ENCODE data around the gene PPP1R12C.
"Not testable (repeated sequence)": the region's sequence is repeated elsewhere in the genome, so short reads cannot be mapped to it uniquely, and the experiment has no call there.

PPP1R12C gene

DNA sequence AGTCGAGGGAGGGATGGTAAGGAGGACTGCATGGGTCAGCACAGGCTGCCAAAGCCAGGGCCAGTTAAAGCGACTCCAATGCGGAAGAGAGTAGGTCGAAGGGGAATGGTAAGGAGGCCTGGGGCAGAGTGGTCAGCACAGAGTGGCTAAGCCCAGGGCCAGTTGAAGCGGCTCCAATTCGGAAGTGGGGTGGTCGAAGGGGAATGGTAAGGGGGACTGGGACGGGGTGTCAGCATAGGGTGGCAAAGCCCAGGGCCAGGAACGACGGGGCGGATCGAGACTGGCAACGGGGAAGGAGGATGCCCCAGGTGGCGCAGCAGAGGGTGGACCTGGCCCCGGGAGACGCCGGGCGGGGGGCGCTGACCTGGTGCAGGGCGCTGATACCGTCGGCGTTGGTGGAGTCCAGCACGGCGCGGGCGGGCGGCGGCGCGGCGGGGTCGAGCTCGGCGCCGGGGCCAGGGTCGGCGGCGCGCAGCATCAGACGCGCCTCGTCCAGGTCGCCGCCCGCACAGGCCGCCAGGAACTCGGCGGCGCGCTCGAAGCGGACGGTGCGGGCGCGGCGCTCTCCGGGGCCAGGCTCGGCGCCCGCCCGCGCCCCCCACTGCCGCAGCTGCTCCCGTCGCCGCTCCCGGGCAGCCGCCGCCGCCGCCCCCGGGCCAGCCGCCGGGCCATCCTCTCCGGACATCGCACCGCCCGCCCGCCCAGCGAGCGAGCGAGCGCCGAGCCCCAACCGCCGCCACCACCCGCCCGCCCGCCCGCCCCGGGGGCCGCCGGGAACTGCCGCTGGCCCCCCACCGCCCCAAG, at the start of gene PPP1R12C:
Gene PPP1R12C (minus strand): TSS at position 779 of the 804 bp plus-strand sequence. CDS start 94 bp downstream, at position 685.
- no peak for DNase-seq (ENCODE audit: low read depth)

DNA sequence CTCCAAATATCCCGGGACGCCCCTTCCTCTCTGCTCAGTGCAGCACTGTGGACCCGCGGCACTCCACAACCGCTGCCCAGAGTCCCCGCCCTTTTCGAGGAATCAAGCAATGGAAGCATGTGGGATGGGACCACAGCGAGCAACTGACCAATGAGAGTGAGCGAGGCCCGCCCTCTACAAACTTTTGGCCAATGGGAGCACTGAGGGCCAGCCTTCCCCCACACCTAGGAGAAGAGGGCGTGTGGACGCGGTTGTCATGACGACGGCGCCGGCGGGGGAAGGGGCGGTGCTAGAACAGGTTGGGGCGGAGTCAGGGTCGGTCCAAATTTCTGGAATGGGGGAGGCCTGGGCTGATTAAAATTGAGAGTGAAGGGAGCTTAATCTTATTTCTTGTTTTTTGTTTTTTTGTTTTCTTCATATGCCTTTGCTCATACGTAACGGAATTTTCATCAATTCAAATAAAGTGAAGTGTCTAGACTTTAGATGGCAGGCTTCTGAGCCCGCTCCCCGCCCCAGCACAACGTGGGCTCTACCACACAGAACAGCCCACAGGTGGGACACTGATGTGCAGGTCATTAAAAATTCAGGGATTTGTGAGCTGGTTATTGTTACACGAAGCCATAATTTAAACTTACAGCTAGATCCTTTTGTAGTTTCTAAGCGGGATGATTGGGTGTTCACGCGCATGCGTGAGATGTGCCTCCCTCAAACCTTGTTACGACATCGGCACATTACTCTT, 49.3 kb upstream of the PPP1R12C start, which contains the start of gene DNAAF3:
Gene DNAAF3 (minus strand): TSS at position 84 of the 739 bp plus-strand sequence. CDS start 200 bp downstream, outside the sequence.
- peak; percentile 42 for DNase-seq (ENCODE audit: low read depth)

DNA sequence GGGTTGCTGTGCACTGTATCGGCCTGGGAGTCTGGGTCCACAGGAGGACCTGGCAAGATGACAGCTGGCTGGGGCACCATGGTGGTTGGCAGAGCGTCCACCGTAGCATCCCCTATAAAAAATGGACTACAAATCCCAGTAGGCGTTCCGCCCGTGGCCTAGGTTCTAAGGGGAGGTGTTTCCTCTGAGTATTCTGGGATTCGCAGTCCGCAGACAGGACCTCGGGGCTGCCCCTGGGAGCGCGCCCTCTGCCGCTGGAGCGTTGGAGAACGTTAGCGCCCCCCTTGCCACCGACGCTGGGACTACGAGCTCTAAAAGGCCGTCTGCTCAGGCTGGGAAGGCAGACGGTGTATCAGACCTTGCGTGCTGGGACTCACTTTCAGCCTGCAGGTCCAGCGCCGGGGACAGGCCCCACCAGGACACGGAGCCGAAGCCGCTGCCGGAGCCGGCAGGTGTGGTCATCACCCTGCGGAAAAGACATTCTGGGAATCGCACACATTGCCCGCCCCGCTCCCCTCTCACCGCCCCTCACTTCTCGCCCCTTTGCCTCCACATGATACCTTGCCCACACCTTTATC, 48.6 kb upstream of the PPP1R12C start:
- no peak for DNase-seq (ENCODE audit: low read depth)

DNA sequence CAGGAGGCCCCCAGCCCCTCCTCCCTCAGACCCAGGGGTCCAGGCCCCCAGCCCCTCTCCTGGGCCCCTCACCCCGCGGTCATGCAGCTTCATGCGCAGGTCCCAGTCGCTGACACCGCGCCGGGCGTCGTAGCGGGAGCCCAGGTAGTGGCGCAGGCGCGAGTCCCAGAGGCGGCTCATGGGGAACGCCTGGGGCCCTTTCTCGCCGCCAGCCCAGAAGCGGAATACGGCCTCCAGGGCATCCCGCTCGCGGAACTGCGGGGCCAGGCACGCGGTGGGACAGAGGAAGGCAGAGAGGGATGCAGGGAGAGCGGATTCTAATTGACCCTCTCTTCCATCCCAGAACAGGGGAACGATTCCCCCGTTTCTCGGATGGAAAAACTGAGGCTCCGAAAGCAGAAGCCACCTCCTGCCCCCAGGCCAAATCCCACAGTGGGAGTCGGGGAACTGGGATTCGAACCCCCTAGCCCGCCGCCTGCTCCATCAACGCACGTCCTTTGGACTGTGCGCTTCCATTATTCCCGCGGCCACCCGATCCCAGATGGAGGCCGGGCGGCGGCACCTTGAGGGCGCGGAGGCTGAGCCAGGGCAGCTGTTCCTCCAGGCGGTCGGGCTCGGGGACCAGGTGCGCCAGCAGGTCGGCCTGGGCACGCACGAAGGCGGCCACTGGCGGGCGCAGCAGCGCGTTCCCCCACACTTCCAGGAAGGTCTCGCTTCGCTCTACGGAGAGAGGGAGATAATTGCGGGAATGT, 44.3 kb upstream of the PPP1R12C start:
- no peak for DNase-seq (ENCODE audit: low read depth)

DNA sequence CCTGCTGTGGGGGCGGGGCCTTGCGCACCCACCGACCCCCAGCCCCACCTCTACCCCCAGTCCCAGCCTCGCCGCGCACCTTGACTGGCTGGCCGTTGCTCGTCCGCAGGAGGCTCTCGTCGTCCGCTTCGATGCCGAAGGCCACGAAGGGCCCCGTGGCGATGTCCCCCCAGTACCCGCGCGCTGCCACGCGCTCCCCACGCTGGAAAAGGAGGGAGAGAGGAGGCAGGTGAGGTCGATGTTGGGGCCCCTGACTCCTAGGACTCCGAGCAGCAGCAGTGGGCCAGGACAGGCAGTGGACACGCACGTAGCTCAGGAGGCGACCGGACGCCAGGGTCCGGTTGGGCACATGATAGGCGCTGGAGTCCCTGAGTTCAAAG, 43.5 kb upstream of the PPP1R12C start:
- no peak for DNase-seq (ENCODE audit: low read depth)

DNA sequence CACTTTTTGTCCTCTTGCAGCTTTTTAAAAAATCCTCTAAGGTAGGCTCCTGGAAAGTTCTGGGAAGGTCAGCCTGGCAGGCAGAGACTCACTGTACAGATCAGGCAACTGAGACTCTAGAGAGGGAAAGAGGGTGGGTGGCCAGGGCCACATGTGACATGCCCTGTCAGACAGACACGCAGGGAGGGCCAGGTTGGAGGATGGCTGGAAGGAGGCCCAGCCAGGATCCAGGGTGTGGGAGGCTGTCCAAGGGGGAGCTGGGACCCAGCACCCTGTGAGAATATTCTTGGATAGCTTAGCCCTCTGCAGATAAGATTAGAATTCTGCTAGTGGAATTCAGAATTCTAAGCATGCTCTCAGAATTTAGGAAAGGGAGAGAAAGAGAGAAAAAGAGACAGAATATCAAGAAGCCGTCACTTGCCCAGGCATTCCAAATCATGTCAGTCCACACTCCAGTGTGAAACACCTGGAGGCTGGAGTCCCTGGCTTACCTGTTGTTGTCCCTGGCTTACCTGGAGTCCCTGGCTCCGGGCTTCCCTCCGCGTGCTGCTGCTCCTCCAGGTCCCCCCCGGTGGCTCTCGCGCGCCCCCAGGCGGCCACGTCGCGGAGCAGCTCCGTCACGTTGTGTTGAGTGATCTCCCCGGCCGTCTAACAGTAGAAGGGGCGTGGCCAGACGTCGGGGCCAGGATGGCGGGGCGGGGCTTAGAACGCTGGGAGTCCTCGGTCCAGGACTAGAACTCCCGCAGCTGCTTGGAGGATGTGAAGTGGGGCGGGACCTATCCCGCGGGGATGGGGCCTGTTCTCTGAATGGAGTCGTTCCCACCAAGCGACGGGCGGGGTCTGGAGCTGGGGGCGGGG, 42.9 kb upstream of the PPP1R12C start:
- DNase-seq (ENCODE audit: low read depth): peak; percentile 70

DNA sequence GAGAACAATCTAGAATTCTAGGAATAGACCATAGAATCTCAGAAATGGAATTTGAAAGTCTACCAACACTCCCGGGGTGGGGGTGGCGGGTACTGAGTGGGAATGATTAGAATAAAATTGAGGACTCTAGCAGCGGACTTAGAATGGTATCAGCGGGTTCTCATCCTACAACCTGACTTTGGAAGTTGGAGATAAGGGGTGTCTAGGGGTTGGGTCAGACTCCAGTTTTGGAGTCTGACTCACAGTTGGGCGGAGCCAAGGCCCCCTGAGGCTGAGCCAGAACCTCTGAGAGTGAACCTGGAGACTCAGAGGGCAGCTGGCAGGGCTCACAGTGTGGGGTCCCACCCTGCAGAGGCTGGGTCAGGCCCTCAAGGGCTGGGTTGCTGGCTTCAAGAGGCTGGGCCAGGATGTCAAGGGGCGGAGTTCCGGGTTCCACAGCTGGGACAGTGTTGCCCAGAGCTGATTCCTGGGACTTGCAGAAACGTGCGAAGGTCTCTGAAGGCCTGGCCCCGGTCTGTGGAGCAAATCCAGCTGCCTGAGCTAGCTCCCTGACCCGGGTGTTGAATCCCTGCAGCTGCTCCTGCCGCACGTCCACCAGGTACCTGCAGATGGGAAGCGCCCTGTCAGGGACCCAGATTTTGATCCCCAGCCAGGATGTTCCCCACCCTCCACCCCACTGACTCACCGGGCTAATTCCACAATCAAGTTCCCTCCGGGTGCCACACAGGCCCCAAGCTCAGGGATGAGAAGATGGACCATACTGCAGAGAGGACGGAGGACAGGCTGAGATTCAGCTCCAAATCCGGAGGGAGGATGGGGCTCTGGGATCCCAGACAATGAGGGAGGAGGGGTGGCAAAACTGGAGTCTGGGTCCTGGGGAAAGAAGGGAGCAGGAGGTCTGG, 41.7 kb upstream of the PPP1R12C start:
- DNase-seq (ENCODE audit: low read depth): no peak

DNA sequence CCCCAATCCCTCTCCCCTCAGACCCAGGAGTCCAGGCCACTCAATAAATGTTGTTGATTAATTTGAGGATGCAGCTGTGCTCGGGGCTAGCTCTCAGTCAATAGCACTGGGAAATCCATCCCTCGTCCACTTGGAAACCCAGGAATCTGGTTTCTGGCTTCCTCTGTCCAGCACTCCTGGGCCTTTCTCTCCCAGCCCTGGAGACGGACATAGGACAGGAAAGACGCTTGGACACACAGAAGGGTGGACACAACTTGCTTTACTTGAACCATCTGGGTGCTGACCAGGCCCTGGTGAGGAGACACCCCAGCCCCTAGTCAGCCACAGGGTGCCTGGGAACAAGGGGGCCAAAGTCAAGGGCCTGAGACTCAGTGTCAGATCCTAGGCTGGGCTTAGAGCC, 41.0 kb upstream of the PPP1R12C start:
- no peak for DNase-seq (ENCODE audit: low read depth)

DNA sequence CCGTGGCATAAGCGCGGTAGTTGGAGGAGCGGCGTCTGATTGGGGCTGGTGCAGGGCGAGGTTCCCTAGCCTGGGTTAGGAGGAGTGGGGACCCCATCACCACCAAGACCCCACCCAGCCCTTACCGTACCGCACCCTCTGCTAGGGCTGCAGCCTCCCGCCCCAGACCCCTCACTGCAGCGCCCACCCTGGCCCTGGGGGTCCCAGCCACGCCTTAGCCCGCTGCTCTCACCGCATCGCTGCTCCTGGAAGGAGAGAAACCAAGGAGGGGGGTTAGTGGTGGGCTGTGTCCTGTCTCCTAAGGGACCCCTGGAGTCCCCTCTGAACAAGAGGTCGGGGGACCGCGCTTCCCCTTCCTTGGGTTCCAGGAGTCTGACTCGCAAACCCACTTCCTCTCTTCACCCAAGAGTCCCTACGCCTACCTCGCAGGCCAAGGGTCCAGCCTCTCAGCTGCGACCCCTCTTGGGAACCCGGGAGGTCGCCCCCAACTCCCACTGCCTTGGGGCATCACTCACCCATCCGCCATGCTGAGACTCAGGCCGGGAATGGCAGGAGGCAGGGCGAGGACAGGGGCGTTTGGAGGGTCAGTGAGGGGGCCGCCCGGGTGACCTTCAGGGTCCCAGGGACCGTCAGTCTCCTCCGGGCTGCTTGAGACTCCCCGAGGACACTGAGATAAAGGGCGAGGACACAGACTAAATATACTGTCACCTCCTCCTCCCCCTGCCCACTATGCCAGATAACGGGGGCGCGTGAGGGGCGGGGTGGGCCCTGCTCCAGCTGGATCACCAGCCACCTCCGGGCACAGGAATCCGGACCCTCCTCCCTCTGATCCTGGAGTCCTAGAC, 39.8 kb upstream of the PPP1R12C start, which contains the start of gene TNNI3:
Gene TNNI3 (minus strand): TSS at position 669 of the 845 bp plus-strand sequence. CDS start 143 bp downstream, at position 526.
- DNase-seq (ENCODE audit: low read depth): no peak

DNA sequence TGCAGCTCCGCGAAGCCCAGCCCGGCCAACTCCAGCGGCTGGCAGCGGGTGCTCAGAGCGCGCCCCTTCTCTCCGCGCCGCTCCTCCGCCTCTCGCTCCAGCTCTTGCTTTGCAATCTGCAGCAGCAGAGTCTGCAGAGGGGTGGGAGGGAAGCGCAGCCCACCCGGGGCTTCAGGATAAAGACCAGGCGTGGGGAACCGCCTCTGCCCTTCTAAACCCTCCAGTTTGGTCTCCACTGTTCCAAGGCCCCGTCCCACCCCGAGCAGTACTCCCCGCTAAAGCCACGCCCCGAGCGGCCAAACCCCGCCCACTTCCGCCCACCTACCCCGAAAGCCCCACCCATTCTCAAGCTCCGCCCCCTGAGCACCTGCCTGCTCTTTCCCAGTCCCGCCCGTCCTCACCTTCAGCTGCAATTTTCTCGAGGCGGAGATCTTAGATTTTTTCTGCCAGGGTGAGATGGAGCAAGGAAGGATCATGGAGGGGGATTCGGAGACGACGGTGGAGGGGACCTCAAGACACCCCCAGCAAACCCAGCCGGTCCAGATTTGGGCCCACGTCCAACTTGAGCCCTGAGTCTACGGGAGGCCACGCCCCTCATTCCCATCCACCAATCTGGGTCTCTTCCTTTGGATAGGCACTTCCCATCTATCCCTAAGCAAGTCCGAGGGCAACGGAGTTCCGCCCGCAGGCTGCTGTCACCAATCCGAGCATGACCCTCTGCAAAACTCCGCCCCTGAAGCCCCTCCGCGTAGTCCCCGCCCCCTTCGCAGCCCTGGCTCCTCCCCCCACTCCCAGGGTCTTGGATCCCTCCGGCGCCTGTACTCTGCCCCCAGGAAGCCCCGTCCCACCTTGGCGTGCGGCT, 39.0 kb upstream of the PPP1R12C start:
- no peak for DNase-seq (ENCODE audit: low read depth)

DNA sequence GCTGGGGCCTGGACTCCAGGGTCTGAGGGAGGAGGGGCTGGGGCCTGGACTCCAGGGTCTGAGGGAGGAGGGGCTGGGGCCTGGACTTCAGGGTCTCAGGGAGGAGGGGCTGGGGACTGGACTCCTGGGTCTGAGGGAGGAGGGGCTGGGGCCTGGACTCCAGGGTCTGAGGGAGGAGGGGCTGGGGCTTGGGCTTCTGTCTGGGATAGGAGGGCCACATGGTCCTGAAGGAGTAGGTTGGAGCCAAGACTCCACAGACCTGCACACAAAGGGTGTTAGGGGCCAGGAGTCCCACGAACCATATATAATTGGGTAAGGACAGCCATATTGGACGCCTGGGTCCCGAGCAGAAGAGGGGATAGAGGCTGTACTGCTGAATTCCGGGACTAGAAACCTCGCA, 38.3 kb upstream of the PPP1R12C start:
- not testable (repeated sequence) for DNase-seq (ENCODE audit: low read depth)

DNA sequence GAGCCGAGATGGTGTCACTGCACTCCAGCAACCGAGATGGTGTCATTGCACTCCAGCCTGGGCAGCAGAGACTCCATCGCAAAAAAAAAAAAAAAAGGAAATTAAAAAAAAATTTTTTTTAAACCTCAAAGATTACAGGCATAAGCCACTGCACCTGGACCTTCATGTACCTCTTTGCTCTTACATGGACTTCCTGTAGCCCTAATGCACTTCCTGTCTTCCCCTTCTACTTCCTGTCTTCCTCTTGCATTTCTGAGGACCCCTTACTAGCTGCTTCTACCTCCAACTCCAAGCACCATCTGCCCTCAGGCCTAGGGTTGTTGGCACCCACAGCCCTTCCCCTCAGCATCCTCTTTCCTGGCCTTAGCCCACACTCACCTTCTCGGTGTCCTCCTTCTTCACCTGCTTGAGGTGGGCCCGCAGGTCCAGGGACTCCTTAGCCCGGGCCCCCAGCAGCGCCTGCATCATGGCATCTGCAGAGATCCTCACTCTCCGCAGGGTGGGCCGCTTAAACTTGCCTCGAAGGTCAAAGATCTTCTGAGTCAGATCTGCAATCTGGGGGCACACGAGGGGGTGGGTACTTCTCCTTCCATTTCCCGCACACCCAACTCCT, 36.3 kb upstream of the PPP1R12C start:
- no peak for DNase-seq (ENCODE audit: low read depth)

DNA sequence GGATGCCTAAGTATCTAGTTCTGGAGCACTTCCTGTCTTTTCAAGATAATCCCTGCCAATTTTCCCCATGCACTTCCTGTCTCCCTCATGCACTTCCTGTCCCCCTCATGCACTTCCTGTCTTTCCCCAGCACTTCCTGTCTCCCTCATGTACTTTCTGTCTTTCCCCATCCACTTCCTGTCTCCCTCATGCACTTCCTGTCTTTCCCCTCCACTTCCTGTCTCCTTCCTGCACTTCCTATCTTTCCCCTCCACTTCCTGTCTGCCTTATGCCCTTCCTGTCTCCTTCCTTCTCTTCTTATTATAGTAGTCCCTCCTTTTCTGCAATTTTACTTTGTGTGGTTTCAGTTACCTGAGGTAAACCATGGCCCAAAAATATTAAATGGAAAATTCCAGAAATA, 34.6 kb upstream of the PPP1R12C start:
- no peak for DNase-seq (ENCODE audit: low read depth)

DNA sequence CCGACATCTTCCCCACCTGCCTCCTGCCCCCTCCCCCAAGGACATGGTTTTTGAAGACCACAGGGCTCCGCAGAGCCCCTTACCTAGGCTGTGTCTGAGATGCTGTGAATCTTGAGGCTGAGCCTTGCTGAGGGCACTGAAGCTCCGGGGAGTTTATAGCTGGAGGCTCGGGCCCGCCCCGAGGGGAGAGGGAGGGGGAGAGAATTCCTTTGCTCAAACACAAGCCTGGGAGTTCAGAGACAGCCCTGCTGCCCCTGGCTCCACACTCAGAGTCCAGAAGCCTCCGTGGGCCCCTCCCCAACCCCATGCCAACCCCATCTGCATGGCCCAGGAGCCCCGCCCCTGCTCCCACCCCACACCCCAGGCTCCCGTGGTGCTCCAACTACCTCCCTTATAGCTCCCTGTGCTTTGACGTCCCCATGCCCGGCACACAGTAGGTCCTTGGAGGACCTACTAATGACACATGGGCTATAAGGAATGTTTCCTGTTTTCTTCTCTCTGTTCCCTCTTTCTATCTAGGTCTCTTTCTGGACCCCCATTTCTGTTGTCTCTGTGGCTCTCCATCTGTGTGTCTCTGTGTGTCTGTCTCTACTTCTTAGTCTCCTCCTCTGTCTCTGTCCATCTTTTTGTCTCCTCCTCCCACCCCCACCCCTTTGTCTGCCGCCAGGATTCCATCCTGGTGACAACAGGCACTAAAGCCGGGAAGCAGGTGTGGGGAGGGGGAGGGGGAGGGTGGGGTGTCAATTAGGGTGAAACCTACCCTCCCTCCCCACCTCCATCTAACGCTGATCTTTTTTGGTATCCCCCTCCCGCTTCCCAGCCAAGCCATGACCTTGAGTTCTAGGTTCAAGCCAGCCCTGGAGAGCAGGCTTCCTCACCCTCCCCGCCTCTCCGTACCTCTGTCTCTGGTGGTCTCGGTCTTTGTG, 31.9 kb upstream of the PPP1R12C start, which contains the start of gene TNNT1:
Gene TNNT1 (minus strand): TSS at position 129 of the 926 bp plus-strand sequence. CDS start 2,049 bp downstream, outside the sequence.
- DNase-seq (ENCODE audit: low read depth): no peak

DNA sequence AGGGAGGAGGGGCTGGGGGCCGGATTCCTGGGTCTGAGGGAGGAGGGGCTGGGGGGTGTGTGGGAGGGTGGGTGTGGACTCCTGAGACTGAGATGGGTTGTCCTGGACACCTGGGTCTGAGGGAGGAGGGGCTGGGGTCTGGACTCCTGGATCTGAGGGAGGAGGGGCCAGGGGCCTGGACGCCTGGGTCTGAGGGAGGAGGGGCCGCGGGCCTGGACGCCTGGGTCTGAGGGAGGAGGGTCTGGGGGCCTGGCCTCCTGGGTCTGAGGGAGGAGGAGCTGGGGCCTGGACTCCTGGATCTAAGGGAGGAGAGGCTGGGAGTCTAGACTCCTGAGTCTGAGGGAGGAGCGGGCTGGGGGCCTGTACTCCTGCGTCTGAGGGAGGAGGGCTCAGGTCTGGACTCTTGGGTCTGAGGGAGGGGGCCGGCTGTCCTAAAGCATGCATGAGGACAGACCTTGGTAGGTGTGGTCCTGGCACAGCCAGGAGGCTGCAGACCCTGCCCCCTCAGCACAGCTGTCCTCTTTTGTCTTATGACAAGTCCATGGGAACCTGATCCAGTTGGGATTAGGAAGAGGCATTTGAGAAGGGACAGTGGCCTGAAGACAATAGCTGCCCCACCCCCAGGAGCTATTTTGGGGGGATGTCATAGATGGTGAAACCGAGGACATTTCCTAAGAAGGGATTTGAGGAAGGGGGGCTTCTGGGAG, 30.3 kb upstream of the PPP1R12C start:
- no peak for DNase-seq (ENCODE audit: low read depth)

Measured in stimulated activated CD8-positive, alpha-beta memory T cell treated with anti-CD3 and anti-CD28 coated beads, Interleukin-15, amount 100 ng/mL, for 24 hours (primary cell).